H54 (cell line): ENCODE results near the gene BAHD1.

Source experiments
- DNase-seq: peaks from one replicate; pipeline ENCODE4 v3.0.0; 2011; ENCODE audit warnings: low spot score, mixed read lengths; ENCODE audit not compliant: insufficient read length
- FAIRE-seq: peaks from 3 replicates; lab custom pipeline; 2011; peaks lifted over from hg19 to GRCh38; lab: Jason Lieb, UNC
- POLR2A ChIP-seq: IDR thresholded peaks from 2 replicates; pipeline ENCODE4 v1.6.1; 2011; ENCODE audit warnings: low read depth, mild to moderate bottlenecking, low read length

BAHD1 gene

DNA sequence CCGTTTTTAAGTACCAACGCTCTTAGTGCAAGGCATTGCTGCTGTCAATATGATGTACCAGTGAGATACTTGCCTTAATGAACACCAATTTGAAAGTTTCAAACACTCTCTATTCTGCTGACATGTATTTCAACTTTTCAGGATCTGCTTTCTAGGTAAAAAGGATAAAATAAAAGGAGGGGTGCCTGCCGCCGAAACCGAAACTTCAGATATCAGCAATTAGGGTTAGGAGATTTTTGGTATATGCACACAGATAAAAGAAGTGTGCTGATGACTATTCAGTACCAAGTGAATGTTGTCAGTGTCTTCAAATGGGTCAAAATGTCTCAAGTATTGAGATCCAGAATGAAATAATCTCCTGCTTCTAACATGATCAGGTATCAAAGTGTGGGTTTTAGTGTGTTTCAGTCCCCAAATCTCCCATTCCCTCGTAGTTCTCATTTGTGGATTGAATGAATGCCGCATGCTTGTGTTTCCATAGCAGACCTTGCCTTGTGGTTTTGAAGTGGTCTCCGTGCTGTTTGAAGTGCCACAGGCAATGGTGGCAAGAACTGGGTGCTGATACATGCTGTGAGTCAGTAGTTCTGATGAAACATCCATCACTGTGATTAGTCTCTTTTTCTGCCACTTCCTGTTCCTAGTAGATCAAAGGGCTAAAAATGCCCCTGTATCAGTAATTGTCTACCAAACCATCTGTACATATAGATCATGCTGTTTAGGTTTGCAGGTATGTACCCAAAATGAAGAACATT lies 52.5 kb downstream of the BAHD1 start:
- FAIRE-seq (peak; percentile 6), DNase-seq (no peak)
- no peak for TF ChIP-seq POLR2A

DNA sequence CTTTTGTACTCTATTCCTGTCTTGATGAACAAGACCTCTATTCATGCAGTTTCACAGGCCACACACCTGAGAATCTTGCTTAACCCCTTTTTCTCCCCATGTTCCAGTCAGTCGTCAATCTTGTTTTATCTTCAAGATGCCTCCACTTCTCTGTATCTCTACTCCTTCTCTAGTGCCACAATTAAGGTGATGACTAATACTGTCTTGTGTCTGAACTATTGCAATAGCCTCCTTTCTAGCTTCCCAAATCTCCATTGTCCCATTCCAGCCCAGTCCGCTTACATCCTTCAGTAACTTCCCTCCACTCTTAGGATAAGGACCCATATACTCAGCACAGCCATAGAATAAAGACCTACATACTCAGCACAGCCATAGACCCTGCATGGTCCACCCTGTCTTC lies 54.8 kb downstream of the BAHD1 start:
- no peak for FAIRE-seq
- DNase-seq = no peak
- TF ChIP-seq POLR2A = no peak

DNA sequence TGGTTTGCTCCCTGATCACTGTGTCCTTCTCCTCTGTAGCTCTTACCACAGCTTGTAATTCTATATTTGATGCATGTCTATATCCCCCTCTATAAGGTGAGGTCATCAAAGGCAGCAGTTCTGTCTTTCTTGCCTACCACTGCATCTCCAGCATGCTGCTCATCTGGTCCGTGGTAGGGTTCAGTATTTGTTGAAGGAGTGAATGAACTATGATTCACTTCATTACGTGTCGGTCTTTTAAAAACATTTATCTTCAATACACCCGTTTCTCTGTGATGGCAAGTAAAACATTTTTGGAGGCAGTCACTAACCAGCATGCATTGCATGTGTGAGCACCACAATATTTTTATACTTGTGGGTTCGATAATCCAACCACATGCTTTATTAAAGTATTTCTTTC lies 57.7 kb downstream of the BAHD1 start:
- FAIRE-seq = peak; percentile 96
- DNase-seq = peak; percentile 73
- TF ChIP-seq POLR2A = no peak

DNA sequence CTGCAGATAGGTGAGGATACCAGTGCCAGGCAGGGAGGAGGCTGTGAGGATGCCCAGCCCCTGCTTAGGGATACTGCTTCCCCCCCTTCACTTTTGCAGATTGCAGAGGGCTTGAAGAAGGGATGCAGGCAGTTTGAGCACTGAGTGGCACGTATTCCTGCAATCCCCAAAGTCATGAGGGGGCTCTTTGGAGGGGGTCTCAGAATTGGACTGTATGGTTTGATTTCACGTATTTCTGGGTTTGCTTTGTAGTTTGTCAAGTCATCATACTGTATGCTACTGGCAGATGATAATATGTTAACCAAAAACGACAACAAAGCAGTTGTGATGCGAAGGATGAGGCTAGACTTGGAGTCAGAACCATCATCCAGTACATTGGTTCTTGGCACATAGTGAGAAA lies 58.1 kb downstream of the BAHD1 start:
- DNase-seq = no peak
- FAIRE-seq = no peak
- no peak for TF ChIP-seq POLR2A

DNA sequence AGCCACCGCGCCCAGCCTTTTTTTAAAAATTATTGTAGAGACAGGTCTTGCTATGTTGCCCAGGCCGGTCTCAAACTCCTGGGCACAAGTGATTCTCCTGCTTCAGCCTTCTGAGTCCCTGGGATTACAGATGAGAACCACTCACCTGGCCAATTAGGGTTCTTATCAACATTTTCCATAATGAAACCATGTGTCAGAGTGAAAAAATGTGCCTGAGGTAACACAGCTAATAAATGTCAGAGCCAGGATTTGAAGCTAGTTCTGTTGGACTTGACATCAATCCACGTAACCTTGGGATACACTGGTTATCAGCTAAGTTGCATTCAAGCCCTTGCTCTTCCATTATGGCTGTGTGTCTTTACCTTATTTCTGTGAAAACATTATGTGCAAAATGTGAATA lies 59.2 kb downstream of the BAHD1 start:
- no peak for TF ChIP-seq POLR2A
- FAIRE-seq (no peak), DNase-seq (no peak)

DNA sequence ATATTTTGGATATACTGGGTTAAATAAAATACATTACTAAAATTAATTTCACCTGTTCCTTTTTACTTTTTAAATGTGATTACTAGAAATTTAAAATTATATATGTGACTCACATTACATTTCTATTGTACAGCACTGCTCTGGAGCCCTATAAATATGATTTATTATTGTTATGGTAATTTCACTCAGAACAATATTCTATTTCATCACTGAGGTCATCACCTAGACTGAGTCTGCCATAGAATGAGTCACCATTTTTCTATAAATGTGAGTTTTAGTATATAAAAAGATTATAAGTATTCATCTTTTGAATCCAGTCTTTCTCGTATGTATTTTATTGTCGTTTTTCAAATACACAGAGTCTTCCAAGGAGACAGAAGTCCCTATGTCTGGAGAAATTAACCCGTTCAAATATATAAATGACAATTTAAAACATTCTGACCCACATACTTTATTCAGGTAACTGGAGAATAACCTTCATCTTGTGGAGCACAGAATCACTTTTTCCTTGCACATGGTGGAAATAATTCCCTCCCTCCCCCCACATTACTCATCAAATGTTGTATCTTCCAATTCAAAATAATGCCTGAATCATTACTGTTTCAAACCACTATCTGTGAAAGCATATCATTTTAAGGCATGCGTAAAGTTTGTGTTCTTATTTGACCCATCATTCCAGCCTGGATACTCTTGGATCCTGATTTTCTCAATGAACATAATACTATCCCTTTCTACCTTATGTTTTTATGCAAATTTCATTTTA lies 60.0 kb downstream of the BAHD1 start:
- no peak for TF ChIP-seq POLR2A
- peak; percentile 30 for FAIRE-seq
- DNase-seq = no peak

- DNase-seq = no peak
- TF ChIP-seq POLR2A = no peak
- no peak for FAIRE-seq
These were observed 60.7 kb downstream of the BAHD1 start for GRCh38 chr15:40501487-40501886.

- peak; percentile 27 for FAIRE-seq
- DNase-seq = peak; percentile 80
- no peak for TF ChIP-seq POLR2A
These were observed 66.3 kb downstream of the BAHD1 start for GRCh38 chr15:40506964-40507571.

- TF ChIP-seq POLR2A = no peak
- FAIRE-seq (no peak), DNase-seq (no peak)
These were observed 67.5 kb downstream of the BAHD1 start for GRCh38 chr15:40508216-40508615.

DNA sequence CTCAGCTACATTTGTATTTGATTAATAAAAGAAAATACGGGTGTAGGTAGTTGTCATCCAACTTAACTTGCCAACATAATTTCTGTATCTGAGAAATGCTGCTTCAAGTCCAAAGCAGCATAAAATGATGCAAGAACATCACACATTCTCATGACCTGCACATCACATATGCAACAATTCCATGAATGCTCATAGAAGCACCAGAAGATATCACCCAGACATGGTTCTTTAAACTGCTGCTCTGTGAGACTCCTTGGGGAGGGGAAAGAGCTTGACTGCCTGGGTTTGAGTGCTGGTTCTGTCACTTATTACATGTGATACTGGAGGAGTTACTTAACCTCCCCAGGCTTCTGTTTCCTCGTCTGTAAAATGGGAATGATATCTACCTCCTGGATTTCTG lies 69.4 kb downstream of the BAHD1 start:
- no peak for TF ChIP-seq POLR2A
- FAIRE-seq (no peak), DNase-seq (no peak)

DNA sequence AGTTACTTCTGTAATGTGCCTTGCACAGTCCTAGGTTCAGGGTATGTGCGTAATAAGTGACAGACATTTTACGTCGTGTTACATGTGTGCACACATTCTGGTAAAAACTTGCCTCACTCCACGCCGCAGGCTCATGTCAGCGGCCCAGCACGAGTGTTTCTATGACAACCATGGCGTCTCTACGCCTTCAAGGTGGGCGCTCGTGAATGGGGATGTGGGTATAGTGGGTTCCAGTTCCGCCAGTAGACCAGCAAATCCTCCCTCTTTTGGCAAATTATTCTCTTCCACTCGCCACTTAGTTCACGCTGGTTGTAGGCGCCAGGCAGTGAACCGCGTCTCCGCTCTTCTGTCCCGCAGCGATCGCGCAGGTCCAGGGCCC lies 70.3 kb downstream of the BAHD1 start:
- FAIRE-seq (no peak), DNase-seq (no peak)
- no peak for TF ChIP-seq POLR2A

DNA sequence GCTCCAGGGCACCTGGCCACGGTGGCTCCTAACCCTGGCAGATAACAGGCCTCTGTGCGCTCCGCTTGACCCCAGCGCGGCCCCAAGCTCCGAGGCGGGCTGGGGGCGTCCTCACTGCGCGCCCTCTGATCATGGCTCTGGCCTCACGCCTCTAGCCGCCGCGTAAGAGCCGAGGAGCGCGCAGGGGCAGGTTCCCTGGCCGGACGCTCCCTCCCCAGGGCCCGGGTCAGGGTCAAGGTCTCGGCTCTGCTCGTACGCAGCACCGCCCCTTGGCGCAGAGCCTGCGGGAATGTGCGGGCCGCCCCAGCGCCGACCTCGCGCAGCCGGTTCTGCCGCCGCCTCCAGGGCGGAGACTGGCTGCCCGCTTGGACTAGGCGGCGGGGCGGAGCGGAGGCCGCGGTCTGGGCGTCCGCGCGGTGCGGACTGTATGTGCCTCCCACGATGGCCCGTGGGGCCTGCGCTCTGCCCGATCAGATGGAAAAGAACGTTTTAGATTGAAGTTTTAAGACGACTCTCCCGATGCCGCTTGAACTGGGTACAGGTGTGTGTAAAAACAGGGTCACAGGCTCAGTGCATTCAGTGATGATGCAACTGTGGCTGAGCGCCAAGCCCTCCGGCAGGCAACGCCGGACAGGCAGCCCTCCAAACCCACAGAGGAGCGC lies 70.8 kb downstream of the BAHD1 start:
- TF ChIP-seq POLR2A = no peak
- FAIRE-seq (no peak), DNase-seq (peak; percentile 53)

GRCh38 chr15:40512440-40512839 lies 71.7 kb downstream of the BAHD1 start:
- no peak for FAIRE-seq
- no peak for TF ChIP-seq POLR2A
- DNase-seq = no peak

DNA sequence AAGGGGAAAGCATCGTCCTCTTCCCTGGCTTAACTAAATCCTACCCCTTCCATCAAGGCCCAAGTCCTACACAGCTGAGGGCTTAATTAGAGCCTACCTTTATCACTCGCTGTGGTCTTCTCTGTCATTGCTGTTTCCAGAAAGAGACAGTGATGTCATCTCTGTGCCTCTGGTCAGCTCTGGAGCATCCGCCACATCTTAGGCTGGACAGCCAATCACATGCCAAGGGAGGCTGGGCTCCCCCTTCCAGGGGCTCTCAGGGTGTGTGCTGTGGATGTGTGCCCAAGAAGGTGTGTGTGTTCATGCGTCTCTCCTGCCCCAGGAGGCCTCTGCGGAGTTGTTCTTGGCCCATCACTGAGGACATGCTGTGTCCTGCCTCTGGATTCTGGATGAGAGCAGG lies 72.9 kb downstream of the BAHD1 start:
- TF ChIP-seq POLR2A = no peak
- FAIRE-seq (no peak), DNase-seq (no peak)
